ENCODE measurements around the gene C4A. TPM values are rescaled to one million over a fixed set of nuclear protein-coding genes. Genes with fewer than 3 reads are reported as not detected.
"Not testable (repeated sequence)": the region's sequence is repeated elsewhere in the genome, so short reads cannot be mapped to it uniquely, and the experiment has no call there.

C4A gene
- total and polyA plus RNA-seq, 7 donors = 3.0 to 13.2 (median 5.6) TPM

GRCh38 chr6:32047084-32047478 is 65.2 kb downstream of the C4A start:
- ATAC-seq = peak; percentile 21 to 65 (median 52)
- TF ChIP-seq, protein P1, sequence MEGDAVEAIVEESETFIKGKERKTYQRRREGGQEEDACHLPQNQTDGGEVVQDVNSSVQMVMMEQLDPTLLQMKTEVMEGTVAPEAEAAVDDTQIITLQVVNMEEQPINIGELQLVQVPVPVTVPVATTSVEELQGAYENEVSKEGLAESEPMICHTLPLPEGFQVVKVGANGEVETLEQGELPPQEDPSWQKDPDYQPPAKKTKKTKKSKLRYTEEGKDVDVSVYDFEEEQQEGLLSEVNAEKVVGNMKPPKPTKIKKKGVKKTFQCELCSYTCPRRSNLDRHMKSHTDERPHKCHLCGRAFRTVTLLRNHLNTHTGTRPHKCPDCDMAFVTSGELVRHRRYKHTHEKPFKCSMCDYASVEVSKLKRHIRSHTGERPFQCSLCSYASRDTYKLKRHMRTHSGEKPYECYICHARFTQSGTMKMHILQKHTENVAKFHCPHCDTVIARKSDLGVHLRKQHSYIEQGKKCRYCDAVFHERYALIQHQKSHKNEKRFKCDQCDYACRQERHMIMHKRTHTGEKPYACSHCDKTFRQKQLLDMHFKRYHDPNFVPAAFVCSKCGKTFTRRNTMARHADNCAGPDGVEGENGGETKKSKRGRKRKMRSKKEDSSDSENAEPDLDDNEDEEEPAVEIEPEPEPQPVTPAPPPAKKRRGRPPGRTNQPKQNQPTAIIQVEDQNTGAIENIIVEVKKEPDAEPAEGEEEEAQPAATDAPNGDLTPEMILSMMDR (IDR thresholded peaks at IDR 0.05) = no peak
- Histone ChIP-seq H3K4me1 (no peaks in the 10 kb centered on the region), H3K4me3 (no peak overlapping the region), H3K27ac (peak overlapping the region; percentile 38), H3K9me3 (no peaks in the 10 kb centered on the region), H3K27me3 (ENCODE audit: insufficient read depth in 3 of 3, low read length in 2 of 3) (no peaks in the 10 kb centered on the region), H3K36me3 (ENCODE audit: insufficient read depth in 1 of 2, low read depth in 1 of 2) (no peaks in the 10 kb centered on the region)
- DNase-seq = peak; percentile 70 to 79
- intact Hi-C loops (cut with DNase I) = no loop called here
- 47 to 55% (median 53%) methylated on average over 9 to 11 of the region's 11 CpGs for WGBS, 3 donors

DNA sequence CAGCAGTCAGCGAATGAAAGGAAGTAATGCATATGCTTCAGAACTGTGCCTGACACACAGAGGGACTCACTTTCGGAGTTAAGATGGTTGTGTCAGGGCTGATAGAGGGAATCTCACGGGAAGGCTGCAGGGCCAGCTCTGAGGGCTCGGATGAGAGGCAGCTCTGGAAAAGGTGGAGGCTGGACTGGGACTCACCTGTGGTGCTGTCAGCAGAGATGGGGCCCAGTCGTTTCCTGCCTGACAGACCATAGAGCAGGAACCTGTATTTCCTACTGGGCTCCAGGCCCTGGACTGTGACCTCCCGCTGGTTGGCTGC is 65.6 kb downstream of the C4A start:
- H3K9me3 ChIP-seq = no peaks in the 10 kb centered on the region
- no peak overlapping the region for H3K27ac ChIP-seq
- TF ChIP-seq, protein P1 (IDR thresholded peaks at IDR 0.05) = no peak
- DNase-seq = peak in 1 of 2 donors; percentile 56
- H3K36me3 ChIP-seq (ENCODE audit: insufficient read depth in 1 of 2, low read depth in 1 of 2) = no peaks in the 10 kb centered on the region
- H3K4me1 ChIP-seq = no peaks in the 10 kb centered on the region
- H3K4me3 ChIP-seq = no peak overlapping the region
- WGBS, 3 donors = 83 to 88% (median 85%) methylated on average over 6 of the region's 6 CpGs
- H3K27me3 ChIP-seq (ENCODE audit: insufficient read depth in 3 of 3, low read length in 2 of 3) = no peaks in the 10 kb centered on the region
- intact Hi-C loops (cut with DNase I) = no loop called here
- ATAC-seq = no peak

DNA sequence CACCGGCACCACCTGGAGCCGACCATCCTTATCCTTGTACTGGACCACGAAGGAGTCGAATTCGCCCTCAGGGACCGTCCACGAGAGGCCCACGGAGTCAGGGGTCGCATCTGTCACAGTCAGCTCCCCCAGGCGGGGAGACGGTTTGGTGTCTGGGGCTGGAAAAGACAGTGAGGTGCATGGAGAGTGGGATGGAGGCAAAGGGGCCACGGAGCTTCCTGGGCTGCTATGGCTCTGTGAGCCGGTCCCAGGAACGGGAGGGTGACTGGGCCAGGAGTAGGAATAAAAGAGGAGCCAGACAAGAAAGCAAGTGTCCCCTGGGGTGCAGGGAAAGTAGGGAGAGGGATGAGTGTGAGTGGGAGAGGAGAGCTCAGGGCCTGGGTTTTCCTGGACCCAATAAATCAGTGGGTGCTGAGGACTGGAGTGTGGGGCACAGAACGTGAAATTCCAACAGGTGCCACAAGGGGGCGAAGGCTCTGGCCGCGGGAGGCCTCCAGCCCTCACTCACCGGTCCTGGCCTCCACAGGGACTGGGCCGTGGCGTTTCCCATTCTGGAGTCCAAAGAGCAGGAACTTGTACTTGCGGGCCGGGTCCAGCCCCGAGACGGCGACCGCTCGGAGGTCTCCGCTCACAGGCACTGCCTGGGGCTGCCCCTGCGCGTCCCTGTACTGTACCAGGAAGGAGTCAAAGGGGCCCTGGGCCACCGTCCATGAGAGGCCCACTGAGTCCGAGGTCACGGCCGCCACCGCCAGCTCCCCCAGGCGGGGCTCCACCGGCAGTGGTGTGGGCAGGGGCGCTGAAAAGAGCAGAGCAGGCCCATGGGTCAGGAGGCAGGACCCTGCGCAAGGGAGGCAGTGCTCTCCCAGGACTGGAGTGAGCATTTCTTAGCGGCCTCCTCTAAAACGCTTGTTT is 66.3 kb downstream of the C4A start:
- H3K4me3 ChIP-seq = no peak overlapping the region
- intact Hi-C loops (cut with DNase I) = no loop called here
- H3K27me3 ChIP-seq (ENCODE audit: insufficient read depth in 3 of 3, low read length in 2 of 3) = no peaks in the 10 kb centered on the region
- H3K36me3 ChIP-seq (ENCODE audit: insufficient read depth in 1 of 2, low read depth in 1 of 2) = no peaks in the 10 kb centered on the region
- ATAC-seq (peak; percentile 62 to 82 (median 74)), DNase-seq (peak; percentile 78 to 86)
- TF ChIP-seq, protein P1 (IDR thresholded peaks at IDR 0.05) = peak; percentile 71
- H3K4me1 ChIP-seq = no peaks in the 10 kb centered on the region
- H3K27ac ChIP-seq = peak overlapping the region; percentile 36
- no peaks in the 10 kb centered on the region for H3K9me3 ChIP-seq
- WGBS, 3 donors = 49 to 57% (median 55%) methylated on average over 41 to 42 of the region's 42 CpGs

DNA sequence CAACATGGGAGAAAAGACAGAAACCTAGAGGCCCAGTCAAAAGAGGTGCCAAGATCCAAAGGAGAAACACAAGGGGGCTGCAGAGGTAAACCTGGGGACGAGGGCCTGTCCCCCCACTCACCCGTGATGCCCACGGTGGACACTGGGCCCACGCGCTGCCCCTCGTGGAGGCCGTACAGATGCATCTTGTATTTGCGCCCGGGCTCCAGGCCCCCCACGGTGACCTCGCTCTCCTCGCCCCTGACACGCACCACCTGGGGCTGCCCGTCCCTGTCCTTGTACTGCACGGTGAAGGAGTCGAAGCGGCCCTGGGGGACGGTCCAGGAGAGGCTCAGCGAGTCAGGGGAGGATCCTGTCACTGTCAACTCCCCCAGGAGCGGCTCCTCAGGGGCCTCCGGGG is 67.3 kb downstream of the C4A start:
- intact Hi-C loops (cut with DNase I); H3K27me3 ChIP-seq (ENCODE audit: insufficient read depth in 3 of 3, low read length in 2 of 3); H3K27ac ChIP-seq; H3K9me3 ChIP-seq; H3K4me1 ChIP-seq; ATAC-seq; H3K36me3 ChIP-seq (ENCODE audit: insufficient read depth in 1 of 2, low read depth in 1 of 2); H3K4me3 ChIP-seq: not testable (repeated sequence)
- DNase-seq = peak in 1 of 2 donors; percentile 47
- WGBS, 3 donors = 87 to 92% (median 91%) methylated on average over 12 to 21 of the region's 21 CpGs

DNA sequence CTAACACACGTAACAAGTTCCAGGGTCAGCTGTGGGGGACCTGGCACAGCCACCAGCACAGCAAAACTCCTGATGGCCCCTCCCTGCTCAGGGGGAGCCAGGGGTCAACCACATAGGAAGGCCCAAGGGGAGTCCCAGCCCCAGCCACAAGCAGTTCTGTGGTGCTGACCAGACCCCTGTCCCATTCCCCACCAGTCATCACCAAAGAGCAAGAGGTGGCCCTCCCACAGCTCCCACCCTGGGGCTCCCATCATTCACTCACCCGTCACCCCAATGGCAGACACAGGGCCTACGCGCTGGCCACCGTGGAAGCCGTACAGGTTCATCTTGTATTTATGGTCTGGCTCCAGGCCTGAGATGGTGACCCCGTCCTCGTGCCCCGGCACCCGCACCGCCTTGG is 67.9 kb downstream of the C4A start:
- 91 to 93% (median 92%) methylated on average over 6 to 11 of the region's 11 CpGs for WGBS, 3 donors
- H3K4me1 ChIP-seq; H3K9me3 ChIP-seq; H3K27me3 ChIP-seq (ENCODE audit: insufficient read depth in 3 of 3, low read length in 2 of 3); H3K36me3 ChIP-seq (ENCODE audit: insufficient read depth in 1 of 2, low read depth in 1 of 2); H3K4me3 ChIP-seq; ATAC-seq; intact Hi-C loops (cut with DNase I); H3K27ac ChIP-seq: not testable (repeated sequence)
- DNase-seq = peak in 1 of 2 donors; percentile 49
